Raji (cell line): ENCODE data around the gene GABRB1.

ENCODE experiments used
- POLR2A ChIP-seq: IDR thresholded peaks from 2 replicates; pipeline ENCODE4 v1.6.1; 2011; ENCODE audit warnings: low read depth, low read length, control low read depth; ENCODE audit not compliant: insufficient read depth

GABRB1 gene

GRCh38 chr4:47471064-47471463 is 439.7 kb downstream of the GABRB1 start:
- no peak for TF ChIP-seq POLR2A

- no peak for TF ChIP-seq POLR2A
Observed at GRCh38 chr4:47471591-47471990, 440.2 kb downstream of the GABRB1 start.

DNA sequence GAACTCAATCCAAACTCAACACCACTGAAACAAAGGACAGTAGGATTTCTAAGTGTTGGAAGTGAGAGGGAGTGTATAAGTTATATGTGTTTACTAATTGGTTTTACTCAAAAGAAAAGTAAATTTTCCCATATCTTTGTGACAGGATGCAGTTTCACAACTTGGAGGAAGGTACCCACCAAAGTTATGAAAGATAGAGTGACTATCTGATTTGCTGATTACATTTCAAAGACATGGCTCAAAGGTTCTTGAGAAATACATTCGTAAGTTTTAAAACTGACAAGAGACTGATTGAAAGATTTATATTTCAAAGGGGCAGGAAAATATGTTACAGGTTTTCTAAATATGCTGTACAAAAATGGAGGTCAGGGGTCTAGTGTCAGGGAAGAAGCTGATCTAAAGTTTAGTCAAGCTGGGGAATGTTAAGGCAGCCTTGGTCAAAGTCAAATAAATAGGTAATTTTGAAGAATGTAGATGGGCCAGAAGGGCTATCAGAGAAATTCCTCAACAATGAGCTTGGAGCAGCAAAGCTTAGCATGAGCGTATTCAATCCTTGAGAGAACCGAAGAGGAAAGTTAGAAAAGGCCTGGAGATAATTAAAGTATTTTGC is 441.9 kb downstream of the GABRB1 start:
- TF ChIP-seq POLR2A = no peak

DNA sequence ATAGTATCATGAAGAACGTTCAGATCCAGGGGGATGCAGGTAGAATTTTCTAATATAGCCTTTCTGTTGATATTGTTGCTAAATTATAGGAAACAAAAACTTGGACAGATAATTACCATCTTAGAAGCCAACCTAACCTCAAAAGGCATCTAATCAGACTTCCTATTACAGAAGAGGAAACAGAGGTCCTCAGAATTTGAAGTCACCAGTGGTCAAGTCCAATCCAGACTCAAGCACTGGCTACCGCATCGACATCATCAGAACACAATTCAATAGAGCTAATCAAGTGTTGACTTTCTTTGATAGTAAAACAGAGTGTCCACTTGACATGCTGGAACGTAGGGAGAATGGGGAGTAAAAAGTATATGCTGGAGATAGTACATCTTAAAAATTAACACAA is 443.4 kb downstream of the GABRB1 start:
- no peak for TF ChIP-seq POLR2A

DNA sequence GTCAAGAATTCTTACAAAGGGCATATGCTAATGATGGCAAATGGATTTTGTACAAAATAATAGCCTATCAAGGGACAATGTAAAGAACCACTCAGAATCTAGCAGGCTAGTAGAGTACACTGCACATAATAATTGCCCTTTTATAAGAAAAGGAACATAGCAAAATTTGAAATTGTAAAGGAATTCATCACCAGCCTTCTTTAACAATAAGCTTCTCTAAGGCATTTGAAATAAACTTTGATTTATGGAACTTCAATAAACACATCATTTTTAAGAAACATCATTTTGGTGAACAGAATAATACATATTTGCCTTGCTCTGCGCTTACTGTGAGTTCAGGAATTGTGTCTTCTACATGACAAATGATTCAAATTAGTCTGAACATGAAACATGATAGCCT is 444.0 kb downstream of the GABRB1 start:
- no peak for TF ChIP-seq POLR2A
